Loucy (cell line): ENCODE data around the gene CLCN6.

ENCODE experiments used
- H2AFZ ChIP-seq: fragments of 200-600 bp; sonication (generic); 2 replicates; pipeline ENCODE4 v1.6.0; 2016; ENCODE audit warnings: antibody characterized with exemption, mild to moderate bottlenecking, low read length, moderate library complexity
- H3F3A ChIP-seq: fragments of 200-600 bp; 2 replicates; pipeline ENCODE4 v1.6.0; 2016; ENCODE audit warnings: antibody characterized with exemption, low read depth, mild to moderate bottlenecking
- H3K27me3 ChIP-seq: fragments of 200-600 bp; sonication (generic); 2 replicates; pipeline ENCODE4 v1.6.1; 2014; ENCODE audit warnings: low read length, mild to moderate bottlenecking; ENCODE audit not compliant: insufficient read depth, poor library complexity, severe bottlenecking
- H3K36me3 ChIP-seq: fragments of 200-600 bp; sonication (generic); 2 replicates; pipeline ENCODE4 v1.6.1; 2016; ENCODE audit warnings: low read length; ENCODE audit not compliant: insufficient read depth
- H3K4me1 ChIP-seq: fragments of 200-600 bp; sonication (generic); 2 replicates; pipeline ENCODE4 v1.5.1; 2014; ENCODE audit warnings: low read length, mild to moderate bottlenecking; ENCODE audit not compliant: insufficient read depth, poor library complexity, severe bottlenecking
- H3K4me2 ChIP-seq: fragments of 200-600 bp; sonication (generic); 2 replicates; pipeline ENCODE4 v1.6.0; 2014; ENCODE audit warnings: antibody characterized with exemption, low read length, low read depth, mild to moderate bottlenecking; ENCODE audit not compliant: poor library complexity, severe bottlenecking
- H3K4me3 ChIP-seq: fragments of 200-600 bp; sonication (generic); 2 replicates; pipeline ENCODE4 v1.5.1; 2014; ENCODE audit warnings: low read length, mild to moderate bottlenecking, mixed read lengths; ENCODE audit not compliant: poor library complexity, severe bottlenecking
- H3K79me2 ChIP-seq: fragments of 200-600 bp; sonication (generic); 2 replicates; pipeline ENCODE4 v1.6.1; 2014; ENCODE audit warnings: low read length; ENCODE audit not compliant: insufficient read depth
- H3K9ac ChIP-seq: fragments of 200-600 bp; sonication (generic); 2 replicates; pipeline ENCODE4 v1.6.0; 2014; ENCODE audit warnings: mild to moderate bottlenecking, low read depth, low read length, moderate library complexity; ENCODE audit not compliant: poor library complexity, severe bottlenecking
- H3K9me2 ChIP-seq: fragments of 200-600 bp; sonication (generic); replicated peaks from 2 replicates; pipeline ENCODE4 v1.6.1; 2016; ENCODE audit warnings: low read depth, low read length, mixed read lengths
- H3K9me3 ChIP-seq: fragments of 200-600 bp; sonication (generic); 2 replicates; pipeline ENCODE4 v1.6.1; 2014; ENCODE audit warnings: mild to moderate bottlenecking, antibody characterized with exemption, low read length, low read depth; ENCODE audit not compliant: insufficient read depth
- H4K20me1 ChIP-seq: fragments of 200-600 bp; sonication (generic); 2 replicates; pipeline ENCODE4 v1.6.0; 2014; ENCODE audit warnings: antibody characterized with exemption, low read length, mild to moderate bottlenecking; ENCODE audit not compliant: insufficient read depth, poor library complexity, severe bottlenecking
- CTCF ChIP-seq: fragments of 200-600 bp; sonication (generic); conservative IDR thresholded peaks from 2 replicates; pipeline ENCODE4 v1.5.1; 2014; ENCODE audit warnings: mild to moderate bottlenecking, antibody characterized with exemption, low read length
- EZH2phosphoT487 ChIP-seq: fragments of 200-600 bp; IDR thresholded peaks from 2 replicates; pipeline ENCODE4 v1.6.1; 2018; ENCODE audit warnings: antibody characterized with exemption, mild to moderate bottlenecking, moderate library complexity, borderline replicate concordance

The CLCN6 gene

DNA sequence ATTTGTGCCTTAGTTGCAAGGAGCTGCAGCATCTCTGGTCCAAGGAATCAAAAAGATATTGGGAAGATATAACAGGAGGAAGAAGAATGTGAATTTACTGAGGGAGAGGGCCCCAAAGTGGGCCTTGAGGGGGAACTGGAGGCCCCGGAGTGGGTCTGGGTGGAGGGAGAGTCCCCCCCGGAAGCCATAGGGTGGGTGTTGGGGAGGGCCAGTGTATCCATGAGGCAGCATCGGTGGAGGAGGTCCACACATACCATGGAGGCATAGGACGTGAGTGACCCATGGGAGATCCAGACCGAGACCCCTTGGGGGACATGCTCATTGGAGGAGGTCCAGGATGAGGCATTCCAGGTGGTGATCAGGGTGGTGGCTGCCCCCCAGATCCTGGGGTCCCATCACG lies 44.7 kb upstream of the CLCN6 start:
- H3K4me3 ChIP-seq, result no peak overlapping the region
- no peaks in the 10 kb centered on the region for H3F3A ChIP-seq
- TF ChIP-seq CTCF (no peak), EZH2phosphoT487 (no peak)
- no peaks in the 10 kb centered on the region for H3K36me3 ChIP-seq
- H3K27me3 ChIP-seq, result no peaks in the 10 kb centered on the region
- no peaks in the 10 kb centered on the region for H4K20me1 ChIP-seq
- H2AFZ ChIP-seq, result no peak overlapping the region
- no peak overlapping the region for H3K9ac ChIP-seq
- no peaks in the 10 kb centered on the region for H3K9me2 ChIP-seq
- H3K4me1 ChIP-seq, result no peaks in the 10 kb centered on the region
- H3K79me2 ChIP-seq, result no peaks in the 10 kb centered on the region
- no peak overlapping the region for H3K4me2 ChIP-seq
- no peaks in the 10 kb centered on the region for H3K9me3 ChIP-seq

DNA sequence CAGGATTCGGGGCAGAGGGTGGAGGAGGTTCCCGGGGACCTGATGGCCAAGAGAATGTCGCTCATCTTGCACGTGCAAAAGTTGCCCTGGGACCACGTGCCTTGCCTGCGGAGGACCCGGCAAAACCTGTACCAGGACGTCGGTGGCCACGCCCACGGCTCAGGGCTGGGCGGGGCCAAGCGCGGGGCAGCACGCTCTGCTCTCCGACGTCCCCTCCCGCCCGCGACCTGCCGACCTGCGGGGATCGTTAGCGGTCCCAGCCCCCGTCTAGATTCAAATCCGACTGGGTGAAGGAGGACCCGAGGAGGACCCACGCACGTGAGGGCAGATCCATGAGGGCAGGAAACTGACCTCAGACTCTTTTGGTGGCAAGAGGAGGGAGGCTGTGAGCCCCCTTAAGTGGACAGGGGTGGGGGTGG lies 44.0 kb upstream of the CLCN6 start, which contains the start of gene C1orf167:
TSS of gene C1orf167 (plus strand) at position 206 of the 419 bp plus-strand sequence. CDS start 2,208 bp downstream, outside the sequence.
- Histone ChIP-seq H3K4me1 (no peaks in the 10 kb centered on the region), H3K36me3 (no peaks in the 10 kb centered on the region), H3K27me3 (no peaks in the 10 kb centered on the region), H2AFZ (no peak within 1 kb of the TSS), H3K9ac (no peak within 1 kb of the TSS), H3F3A (no peaks in the 10 kb centered on the region), H3K4me3 (no peak within 1 kb of the TSS), H3K9me2 (no peaks in the 10 kb centered on the region), H3K9me3 (no peaks in the 10 kb centered on the region), H4K20me1 (no peaks in the 10 kb centered on the region), H3K79me2 (no peaks in the 10 kb centered on the region), H3K4me2 (no peak within 1 kb of the TSS)
- TF ChIP-seq EZH2phosphoT487 (no peak), CTCF (no peak)

DNA sequence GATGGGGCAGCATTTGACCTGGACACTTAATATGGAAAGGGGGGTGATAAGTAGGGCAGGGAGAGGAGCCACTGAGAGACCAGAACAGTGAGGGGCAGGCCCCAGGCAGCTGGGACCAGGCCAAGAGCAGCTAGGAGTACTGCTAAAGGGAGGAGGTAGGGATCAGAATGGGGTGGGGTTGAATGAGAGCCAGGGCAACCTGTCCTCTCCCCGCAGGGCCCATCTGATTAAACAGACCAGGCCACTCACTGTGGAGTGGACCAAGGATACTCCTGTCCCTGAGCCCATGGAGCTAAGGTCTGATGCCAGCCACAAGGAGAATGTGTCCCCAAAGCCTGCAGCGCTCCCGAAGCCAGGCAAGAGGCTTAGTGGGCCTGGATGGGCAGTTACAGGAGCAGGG lies 41.9 kb upstream of the CLCN6 start:
- Histone ChIP-seq H3K4me1 (no peaks in the 10 kb centered on the region), H4K20me1 (no peaks in the 10 kb centered on the region), H3K9me3 (no peaks in the 10 kb centered on the region), H3K79me2 (no peaks in the 10 kb centered on the region), H3K4me3 (no peak overlapping the region), H3K9me2 (no peaks in the 10 kb centered on the region), H3F3A (no peaks in the 10 kb centered on the region), H3K4me2 (no peak overlapping the region), H3K36me3 (no peaks in the 10 kb centered on the region), H2AFZ (no peak overlapping the region), H3K9ac (no peak overlapping the region), H3K27me3 (no peaks in the 10 kb centered on the region)
- TF ChIP-seq CTCF (no peak), EZH2phosphoT487 (no peak)
